ENCODE data around the gene SPTBN4. TPM values are rescaled to one million over a fixed set of nuclear protein-coding genes. Genes with fewer than 3 reads are reported as not detected.
"Not testable (repeated sequence)": the region's sequence is repeated elsewhere in the genome, so short reads cannot be mapped to it uniquely, and the experiment has no call there.

Gene SPTBN4
- total RNA-seq, 4 donors from 2014 or later, result 4.7 to 9.4 (median 5.9) TPM

- Histone ChIP-seq H3K27me3 (peaks cover 33% of the 10 kb centered on the region), H3K9me3 (no peaks in the 10 kb centered on the region), H3K4me1 (no peaks in the 10 kb centered on the region), H3K27ac (no peak overlapping the region), H3K36me3 (peaks cover 0 to 35% of the 10 kb centered on the region in 2 donors), H3K4me3 (no peak overlapping the region)
- ATAC-seq, result no peak
- 100% methylated on average over 1 of the region's 24 CpGs; no CpG with 5 or more reads in 1 of the 2 donors for WGBS, 2 donors (ENCODE audit: low coverage in 1 of 2)
- TF ChIP-seq POLR2AphosphoS5 (IDR thresholded peaks at IDR 0.05), result no peak
- no peak for TF ChIP-seq CTCF (IDR thresholded peaks at IDR 0.05)
- no peak for TF ChIP-seq EP300 (IDR thresholded peaks at IDR 0.05)
- TF ChIP-seq POLR2A (IDR thresholded peaks at IDR 0.05), result no peak
These were observed 90.2 kb downstream of the SPTBN4 start for GRCh38 chr19:40556953-40557530.

- TF ChIP-seq CTCF (IDR thresholded peaks at IDR 0.05) (no peak), POLR2AphosphoS5 (IDR thresholded peaks at IDR 0.05) (no peak), POLR2A (IDR thresholded peaks at IDR 0.05) (no peak), EP300 (IDR thresholded peaks at IDR 0.05) (no peak)
- H3K27ac ChIP-seq, result no peak overlapping the region
- no peaks in the 10 kb centered on the region for H3K4me1 ChIP-seq
- H3K4me3 ChIP-seq, result no peak overlapping the region
- no peaks in the 10 kb centered on the region for H3K9me3 ChIP-seq
- 90% methylated on average over 3 of the region's 3 CpGs; no CpG with 5 or more reads in 1 of the 2 donors for WGBS, 2 donors (ENCODE audit: low coverage in 1 of 2)
- peaks cover 0 to 32% of the 10 kb centered on the region in 2 donors for H3K36me3 ChIP-seq
- ATAC-seq, result no peak
- H3K27me3 ChIP-seq, result peaks cover 24% of the 10 kb centered on the region
These were observed 92.6 kb downstream of the SPTBN4 start for GRCh38 chr19:40559394-40559793.

GRCh38 chr19:40560092-40560507 is 93.3 kb downstream of the SPTBN4 start:
- 68 to 79% methylated on average over 4 to 10 of the region's 20 CpGs for WGBS, 2 donors (ENCODE audit: low coverage in 1 of 2)
- no peak for ATAC-seq

GRCh38 chr19:40561947-40562346 is 95.1 kb downstream of the SPTBN4 start:
- no peak overlapping the region for H3K27ac ChIP-seq
- ATAC-seq, result no peak
- H3K9me3 ChIP-seq, result no peaks in the 10 kb centered on the region
- H3K4me3 ChIP-seq, result no peak overlapping the region
- peaks cover 42% of the 10 kb centered on the region for H3K27me3 ChIP-seq
- H3K36me3 ChIP-seq, result peaks cover 0 to 21% of the 10 kb centered on the region in 2 donors
- WGBS, 2 donors (ENCODE audit: low coverage in 1 of 2), result 42 to 75% methylated on average over 2 to 4 of the region's 4 CpGs
- TF ChIP-seq EP300 (IDR thresholded peaks at IDR 0.05) (no peak), CTCF (IDR thresholded peaks at IDR 0.05) (no peak), POLR2A (IDR thresholded peaks at IDR 0.05) (no peak), POLR2AphosphoS5 (IDR thresholded peaks at IDR 0.05) (no peak)
- H3K4me1 ChIP-seq, result no peaks in the 10 kb centered on the region

More at GRCh38 chr19:40560092-40560507, 93.3 kb downstream of the SPTBN4 start:
- H3K4me3 ChIP-seq, result no peak overlapping the region
- no peak for TF ChIP-seq CTCF (IDR thresholded peaks at IDR 0.05)
- no peak for TF ChIP-seq POLR2AphosphoS5 (IDR thresholded peaks at IDR 0.05)
- TF ChIP-seq POLR2A (IDR thresholded peaks at IDR 0.05), result no peak
- no peak for TF ChIP-seq EP300 (IDR thresholded peaks at IDR 0.05)
- peaks cover 0 to 30% of the 10 kb centered on the region in 2 donors for H3K36me3 ChIP-seq
- peaks cover 23% of the 10 kb centered on the region for H3K27me3 ChIP-seq
- H3K27ac ChIP-seq, result no peak overlapping the region
- no peaks in the 10 kb centered on the region for H3K4me1 ChIP-seq
- H3K9me3 ChIP-seq, result no peaks in the 10 kb centered on the region

GRCh38 chr19:40564535-40564934 is 97.7 kb downstream of the SPTBN4 start:
- 78 to 88% methylated on average over 1 of the region's 1 CpG for WGBS, 2 donors (ENCODE audit: low coverage in 1 of 2)
- H3K9me3 ChIP-seq, ATAC-seq, H3K4me3 ChIP-seq, H3K27ac ChIP-seq: not testable (repeated sequence)
- Histone ChIP-seq H3K36me3 (peaks cover 0 to 14% of the 10 kb centered on the region in 2 donors), H3K4me1 (peaks cover 0 to 13% (median 7%) of the 10 kb centered on the region in 3 donors), H3K27me3 (peaks cover 59% of the 10 kb centered on the region)

Data from gastroesophageal sphincter (tissue), 4 donors.